SH-SY5Y (cell line): ENCODE measurements around the gene NLRP9.

ENCODE experiments used
- GATA2 ChIP-seq: IDR thresholded peaks from 2 replicates; pipeline ENCODE4 v1.6.1; 2011; ENCODE audit warnings: mild to moderate bottlenecking, low read depth, low read length
- GATA3 ChIP-seq: IDR thresholded peaks from 2 replicates; pipeline ENCODE4 v1.6.1; 2011; ENCODE audit warnings: low read depth, mild to moderate bottlenecking, low read length, moderate library complexity

GRCh38 chr19:55660404-55660803 is 77.8 kb downstream of the NLRP9 start:
- TF ChIP-seq GATA2: no peak
- no peak for TF ChIP-seq GATA3
